AG09319 (cell line): ENCODE data around the gene MRPL36.

Experiments used
- DNase-seq: peaks from one replicate; pipeline ENCODE4 v3.0.0-alpha.2; 2010; ENCODE audit warnings: low read depth; ENCODE audit errors: extremely low read depth
- CTCF ChIP-seq: IDR thresholded peaks from 2 replicates; pipeline ENCODE4 v1.5.1; 2011; ENCODE audit warnings: low read depth, mild to moderate bottlenecking, inconsistent platforms, low read length, moderate library complexity

The MRPL36 gene

GRCh38 chr5:1760231-1760630 lies 39.4 kb downstream of the MRPL36 start:
- TF ChIP-seq CTCF: no peak
- no peak for DNase-seq

DNA sequence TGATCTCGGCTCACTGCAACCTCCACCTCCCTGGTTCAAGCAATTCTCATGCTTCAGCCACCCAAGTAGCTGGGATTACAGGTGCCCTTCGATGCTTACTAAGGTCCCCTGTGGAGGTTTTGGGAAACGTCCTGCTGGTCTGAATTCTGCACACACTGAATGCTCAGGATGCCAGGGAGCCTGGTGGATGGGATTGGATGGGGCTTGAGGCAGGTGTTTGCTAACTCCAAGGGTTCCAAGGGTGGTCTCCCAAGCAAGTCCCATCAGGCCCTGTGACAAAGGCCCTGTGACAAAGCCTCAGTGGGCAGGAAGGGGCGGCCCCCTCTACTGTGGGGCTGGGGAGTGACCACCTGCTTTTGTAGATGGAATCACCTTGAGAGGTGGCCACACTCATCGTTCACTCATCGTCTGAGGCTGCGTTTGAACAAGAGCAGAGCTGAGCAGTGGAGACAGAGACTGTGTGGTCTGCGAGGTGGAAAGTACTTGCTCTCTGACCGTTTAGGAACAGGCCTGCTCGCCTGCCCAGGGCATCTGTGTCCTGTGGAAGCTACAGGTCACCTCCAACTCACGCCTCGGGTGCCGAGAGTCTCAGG lies 40.2 kb downstream of the MRPL36 start:
- DNase-seq: no peak
- no peak for TF ChIP-seq CTCF

GRCh38 chr5:1758574-1758973 lies 41.1 kb downstream of the MRPL36 start:
- no peak for DNase-seq
- TF ChIP-seq CTCF: no peak

GRCh38 chr5:1757511-1757910 lies 42.1 kb downstream of the MRPL36 start:
- no peak for TF ChIP-seq CTCF
- no peak for DNase-seq

- no peak for DNase-seq
- TF ChIP-seq CTCF: no peak
Observed at GRCh38 chr5:1756481-1756880, 43.2 kb downstream of the MRPL36 start.

- no peak for DNase-seq
- no peak for TF ChIP-seq CTCF
Observed at GRCh38 chr5:1755321-1755949, 44.2 kb downstream of the MRPL36 start.

- no peak for TF ChIP-seq CTCF
- DNase-seq: no peak
Observed at GRCh38 chr5:1754531-1755220, 45.0 kb downstream of the MRPL36 start.
